G401 (cell line): ENCODE measurements around the gene SIGMAR1. TPM values are rescaled to one million over a fixed set of nuclear protein-coding genes. Genes with fewer than 3 reads are reported as not detected.
"Not testable (repeated sequence)": the region's sequence is repeated elsewhere in the genome, so short reads cannot be mapped to it uniquely, and the experiment has no call there.

Source experiments
- DNase-seq: peaks from one replicate; pipeline ENCODE4 v3.0.0-alpha.2; 2015; ENCODE audit warnings: low spot score
- in situ Hi-C: cut with HindIII; loops from 2 replicates; pipeline ENCODE4 v1.10.0; 2016; ENCODE audit warnings: low sequenced_read_pairs, mixed read lengths
- total RNA-seq: library from RNA; depleted of rRNA; stranded (reverse); fragments of >200 nt; shearing (Covaris generic); gene quantifications from 2 replicates; pipeline ENCODE4 v1.2.3, GENCODE V29; 2014

The SIGMAR1 gene
- total RNA-seq, 1 experiment from 2014 or later, result 193 TPM

GRCh38 chr9:34658461-34658860 lies 20.9 kb upstream of the SIGMAR1 start:
- DNase-seq, result no peak

GRCh38 chr9:34656992-34657391 lies 19.4 kb upstream of the SIGMAR1 start:
- DNase-seq, result no peak
- in situ Hi-C loops, result no loop called here

More at GRCh38 chr9:34658461-34658860, 20.9 kb upstream of the SIGMAR1 start:
- in situ Hi-C loops, result no loop called here

- DNase-seq, result no peak
- in situ Hi-C loops, result no loop called here
Measured at GRCh38 chr9:34655394-34655793, 17.8 kb upstream of the SIGMAR1 start.

GRCh38 chr9:34654323-34655051 lies 16.9 kb upstream of the SIGMAR1 start:
- DNase-seq, result peak; percentile 30
- in situ Hi-C loops, result no loop called here

GRCh38 chr9:34653151-34654072 lies 15.8 kb upstream of the SIGMAR1 start:
- in situ Hi-C loops, result no loop called here
- no peak for DNase-seq

GRCh38 chr9:34652602-34653000 lies 15.0 kb upstream of the SIGMAR1 start:
- no peak for DNase-seq
- in situ Hi-C loops, result no loop called here

GRCh38 chr9:34651876-34652601 lies 14.5 kb upstream of the SIGMAR1 start, which contains the start of gene IL11RA:
Gene IL11RA (plus strand): TSS chr9:34652185. CDS start chr9:34655218, 3,033 bp downstream.
- DNase-seq, result peak; percentile 56
- in situ Hi-C loops, result no loop called here

- in situ Hi-C loops, result no loop called here
- DNase-seq, result no peak
Measured at GRCh38 chr9:34651321-34651720, 13.7 kb upstream of the SIGMAR1 start.

GRCh38 chr9:34650816-34651215 lies 13.2 kb upstream of the SIGMAR1 start:
- DNase-seq, result no peak
- in situ Hi-C loops, result no loop called here

GRCh38 chr9:34648673-34649072 lies 11.1 kb upstream of the SIGMAR1 start:
- in situ Hi-C loops, result no loop called here
- no peak for DNase-seq

GRCh38 chr9:34647651-34648050 lies 10.1 kb upstream of the SIGMAR1 start:
- no peak for DNase-seq
- in situ Hi-C loops, result no loop called here

- DNase-seq, result no peak
- in situ Hi-C loops, result no loop called here
Measured at GRCh38 chr9:34647084-34647403, 9.5 kb upstream of the SIGMAR1 start.

GRCh38 chr9:34646211-34647083 lies 8.9 kb upstream of the SIGMAR1 start, which contains the start of gene GALT:
Gene GALT (plus strand): TSS chr9:34646675. CDS start chr9:34646705, 30 bp downstream.
- peak; percentile 85 for DNase-seq
- in situ Hi-C loops, result no loop called here

GRCh38 chr9:34644766-34645314 lies 7.3 kb upstream of the SIGMAR1 start:
- in situ Hi-C loops, result no loop called here
- DNase-seq, result no peak

- in situ Hi-C loops, result no loop called here
- no peak for DNase-seq
Measured at GRCh38 chr9:34642679-34643078, 5.1 kb upstream of the SIGMAR1 start.

- in situ Hi-C loops, DNase-seq: not testable (repeated sequence)
Measured at GRCh38 chr9:34639322-34639721, 1.7 kb upstream of the SIGMAR1 start.

- DNase-seq, result no peak
- in situ Hi-C loops, result no loop called here
Measured at GRCh38 chr9:34638138-34638445, 505 bp upstream of the SIGMAR1 start.

GRCh38 chr9:34636791-34637355 lies 714 bp downstream of the SIGMAR1 start:
- no peak for DNase-seq
- in situ Hi-C loops, result no loop called here
